Esophagus mucosa (tissue), 1 donor: ENCODE results near the gene OR10A2. TPM values are rescaled to one million over a fixed set of nuclear protein-coding genes. Genes with fewer than 3 reads are reported as not detected.
"Not testable (repeated sequence)": the region's sequence is repeated elsewhere in the genome, so short reads cannot be mapped to it uniquely, and the experiment has no call there.

Source experiments
- ATAC-seq: fragments of 200-7000 bp; cut with Tn5 transposase; one replicate; pipeline ENCODE4 v1.9.1; 2020
- total RNA-seq: library from RNA; stranded (reverse); gene quantifications from one replicate; pipeline ENCODE4 v1.2.4, GENCODE V29; 2023
- donor health status: DM: yes; HTN: yes; CAD: no.

The OR10A2 gene
- total RNA-seq, 1 donor from 2014 or later: not detected

- no peak for ATAC-seq
Measured at GRCh38 chr11:6888830-6889229, 26.0 kb downstream of the OR10A2 start.

- no peak for ATAC-seq
Measured at GRCh38 chr11:6889835-6890234, 27.0 kb downstream of the OR10A2 start.

- no peak for ATAC-seq
Measured at GRCh38 chr11:6892400-6892799, 29.5 kb downstream of the OR10A2 start, which contains the start of gene OR2D2. TSS of gene OR2D2 (minus strand) at chr11:6892500. CDS start at chr11:6892500, 0 bp downstream.

- ATAC-seq: no peak
Measured at GRCh38 chr11:6894097-6894496, 31.2 kb downstream of the OR10A2 start.

GRCh38 chr11:6895010-6895409, 32.2 kb downstream of the OR10A2 start:
- ATAC-seq: no peak

- no peak for ATAC-seq
Measured at GRCh38 chr11:6898911-6899310, 36.1 kb downstream of the OR10A2 start.

GRCh38 chr11:6900327-6900999, 37.6 kb downstream of the OR10A2 start:
- ATAC-seq: no peak

- ATAC-seq: not testable (repeated sequence)
Measured at GRCh38 chr11:6904804-6905203, 41.9 kb downstream of the OR10A2 start.

GRCh38 chr11:6911378-6911777, 48.5 kb downstream of the OR10A2 start:
- ATAC-seq: no peak

- ATAC-seq: peak; percentile 11
Measured at GRCh38 chr11:6911948-6912347, 49.1 kb downstream of the OR10A2 start.

- no peak for ATAC-seq
Measured at GRCh38 chr11:6919698-6920097, 56.8 kb downstream of the OR10A2 start.

GRCh38 chr11:6920702-6921101, 57.8 kb downstream of the OR10A2 start, which contains the start of gene OR2D3:
TSS of gene OR2D3 (plus strand) at chr11:6921002. CDS start at chr11:6921002, 0 bp downstream.
- ATAC-seq: no peak

Other genes with a start within 250 kb of the OR10A2 start
- 38.7 TPM for gene TPP1, start 243.6 kb upstream of the OR10A2 start, total RNA-seq
- gene DCHS1, start 207.2 kb upstream of the OR10A2 start, total RNA-seq: 1.4 TPM
- 37.1 TPM for gene MRPL17, start 179.7 kb upstream of the OR10A2 start, total RNA-seq
- 0.04 TPM for gene OR2AG2, start 91.1 kb upstream of the OR10A2 start, total RNA-seq
- not detected for gene OR2AG1, start 80.0 kb upstream of the OR10A2 start, total RNA-seq
- 0.08 TPM for gene OR6A2, start 63.4 kb upstream of the OR10A2 start, total RNA-seq
- gene OR10A5, start 17.4 kb upstream of the OR10A2 start, total RNA-seq: not detected
- not detected for gene OR10A4, start 13.6 kb downstream of the OR10A2 start, total RNA-seq
- gene OR2D2, start 29.4 kb downstream of the OR10A2 start, total RNA-seq: 0.20 TPM
- gene OR2D3, start 57.9 kb downstream of the OR10A2 start, total RNA-seq: not detected
- 2.2 TPM for gene ZNF215, start 63.4 kb downstream of the OR10A2 start, total RNA-seq
- 0.88 TPM for gene ZNF214, start 157.3 kb downstream of the OR10A2 start, total RNA-seq
- gene NLRP14, start 157.4 kb downstream of the OR10A2 start, total RNA-seq: not detected
- gene RBMXL2, start 225.9 kb downstream of the OR10A2 start, total RNA-seq: not detected